IMR-90 (cell line): Measurements from ENCODE around the gene LRRC70. TPM values are rescaled to one million over a fixed set of nuclear protein-coding genes. Genes with fewer than 3 reads are reported as not detected.

Source experiments
- ATAC-seq: fragments of 200-7000 bp; cut with Tn5 transposase; 2 replicates; pipeline ENCODE4 v1.9.1; 2020; ENCODE audit warnings: low read depth, mild to moderate bottlenecking, moderate library complexity
- BruUV-seq: library from RNA; stranded (reverse); fragments of 400-500 nt; replicated peaks from 2 replicates; lab custom pipeline; 2021; lab: Mats Ljungman, UMichigan
- CTCF ChIA-PET: fragments of 300-600 bp; formaldehyde crosslinking; extraction: SDS; loops from one replicate; lab custom pipeline; 2021; ENCODE audit warnings: antibody characterized with exemption; lab: Yijun Ruan, JAX
- POLR2A ChIA-PET: fragments of 300-600 bp; sonication (Branson Sonifier 250); formaldehyde crosslinking; loops from one replicate; lab custom pipeline; 2022; ENCODE audit warnings: antibody characterized with exemption; ENCODE audit not compliant: unreplicated experiment; lab: Charles Lee
- DNase-seq: peaks from one replicate; pipeline ENCODE4 v3.0.0; 2013
- H2AFZ ChIP-seq: replicated peaks from 2 replicates; pipeline ENCODE3; 2013; ENCODE audit warnings: low read length, mild to moderate bottlenecking; ENCODE audit not compliant: poor library complexity
- H2AK5ac ChIP-seq: 2 replicates; pipeline ENCODE4 v1.6.1; 2013; ENCODE audit warnings: low read depth, low read length, inconsistent platforms
- H2AK9ac ChIP-seq: replicated peaks from 2 replicates; pipeline ENCODE3; 2013; ENCODE audit warnings: mild to moderate bottlenecking, low read depth, low read length, moderate library complexity; ENCODE audit not compliant: poor library complexity
- H2BK120ac ChIP-seq: 2 replicates; pipeline ENCODE4 v1.6.1; 2013; ENCODE audit warnings: low read depth, low read length, inconsistent platforms
- H2BK15ac ChIP-seq: 3 replicates; pipeline ENCODE4 v1.6.1; 2013; ENCODE audit warnings: low read depth, low read length, inconsistent platforms
- H2BK20ac ChIP-seq: 2 replicates; pipeline ENCODE4 v1.6.1; 2013; ENCODE audit warnings: low read depth, mild to moderate bottlenecking, inconsistent platforms, low read length, moderate library complexity
- H2BK5ac ChIP-seq: 2 replicates; pipeline ENCODE4 v1.6.1; 2013; ENCODE audit warnings: mild to moderate bottlenecking, low read depth, low read length, inconsistent platforms; ENCODE audit not compliant: poor library complexity, severe bottlenecking
- H3K14ac ChIP-seq: replicated peaks from 2 replicates; pipeline ENCODE4 v1.6.1; 2013; ENCODE audit warnings: low read depth, low read length, inconsistent platforms
- H3K18ac ChIP-seq: 2 replicates; pipeline ENCODE4 v1.6.1; 2013; ENCODE audit warnings: low read depth, low read length, control low read depth
- H3K23ac ChIP-seq: 2 replicates; pipeline ENCODE4 v1.6.1; 2013; ENCODE audit warnings: low read depth, low read length, inconsistent platforms
- H3K27ac ChIP-seq: 2 replicates; pipeline ENCODE4 v1.5.1; 2013; ENCODE audit warnings: mild to moderate bottlenecking, control low read depth, low read length; ENCODE audit not compliant: insufficient read depth
- H3K27me3 ChIP-seq: 2 replicates; pipeline ENCODE4 v1.6.1; 2013; ENCODE audit warnings: low read length; ENCODE audit not compliant: control insufficient read depth, insufficient read depth
- H3K36me3 ChIP-seq: 2 replicates; pipeline ENCODE4 v1.6.1; 2013; ENCODE audit warnings: low read length, mixed read lengths; ENCODE audit not compliant: control insufficient read depth, insufficient read depth
- H3K4ac ChIP-seq: 2 replicates; pipeline ENCODE4 v1.6.1; 2013; ENCODE audit warnings: low read depth, low read length, inconsistent platforms
- H3K4me1 ChIP-seq: 2 replicates; pipeline ENCODE4 v1.6.1; 2013; ENCODE audit warnings: low read length, mixed read lengths; ENCODE audit not compliant: control insufficient read depth, insufficient read depth
- H3K4me2 ChIP-seq: 2 replicates; pipeline ENCODE4 v1.6.1; 2013; ENCODE audit warnings: low read depth, mild to moderate bottlenecking, control low read depth, low read length, moderate library complexity
- H3K4me3 ChIP-seq: 2 replicates; pipeline ENCODE4 v1.5.1; 2013; ENCODE audit warnings: low read depth, mild to moderate bottlenecking, control low read depth, low read length, moderate library complexity; ENCODE audit not compliant: insufficient read depth
- H3K56ac ChIP-seq: 2 replicates; pipeline ENCODE4 v1.6.1; 2013; ENCODE audit warnings: low read length, inconsistent platforms; ENCODE audit not compliant: insufficient read depth; ENCODE audit errors: extremely low read depth
- H3K79me1 ChIP-seq, 2 experiments: 2 replicates each; pipeline ENCODE4 v1.6.1; 2013; ENCODE audit warnings: low read length in 2 of 2, inconsistent platforms in 1 of 2, low read depth in 1 of 2
- H3K9ac ChIP-seq: 2 replicates; pipeline ENCODE4 v1.6.1; 2013; ENCODE audit warnings: low read depth, low read length, control low read depth
- H3K9me1 ChIP-seq: 2 replicates; pipeline ENCODE4 v1.6.1; 2013; ENCODE audit warnings: low read length, inconsistent platforms; ENCODE audit not compliant: insufficient read depth
- H3K9me3 ChIP-seq: 2 replicates; pipeline ENCODE4 v1.6.1; 2013; ENCODE audit warnings: low read length; ENCODE audit not compliant: control insufficient read depth, insufficient read depth
- H4K20me1 ChIP-seq: 2 replicates; pipeline ENCODE4 v1.6.1; 2013; ENCODE audit warnings: low read length, inconsistent platforms; ENCODE audit not compliant: insufficient read depth
- H4K5ac ChIP-seq: 2 replicates; pipeline ENCODE4 v1.6.1; 2013; ENCODE audit warnings: mild to moderate bottlenecking, low read depth, low read length, control low read depth
- H4K8ac ChIP-seq, 2 experiments: 2 replicates each; pipeline ENCODE4 v1.6.1; 2013; ENCODE audit warnings: low read depth in 2 of 2, low read length in 2 of 2, control low read depth in 1 of 2, inconsistent platforms in 1 of 2
- H4K91ac ChIP-seq: 2 replicates; pipeline ENCODE4 v1.6.1; 2013; ENCODE audit warnings: low read depth, low read length, inconsistent platforms; ENCODE audit not compliant: insufficient read depth
- CEBPB ChIP-seq: IDR thresholded peaks from 2 replicates; pipeline ENCODE4 v1.6.1; 2012; ENCODE audit warnings: low read depth, low read length, improper control_type of control experiment
- NFE2L2 ChIP-seq: fragments of 150-350 bp; IDR thresholded peaks from 2 replicates; pipeline ENCODE4 v1.6.1; 2016; ENCODE audit warnings: low read depth, mild to moderate bottlenecking, low read length
- dilution Hi-C: fragments of 300-500 bp; cut with HindIII; formaldehyde crosslinking; loops from one replicate; pipeline ENCODE4 v1.14.3; 2018; ENCODE audit warnings: low sequenced_read_pairs; ENCODE audit not compliant: unreplicated experiment
- in situ Hi-C: fragments of 300-500 bp; cut with MboI; formaldehyde crosslinking; loops from 3 replicates; pipeline ENCODE4 v1.14.3; 2019; ENCODE audit warnings: low sequenced_read_pairs, inconsistent platforms, mixed read lengths
- intact Hi-C: fragments of 100-400 bp; cut with micrococcal nuclease; formaldehyde crosslinking; loops from 2 replicates; pipeline ENCODE4 v1.10.0; 2022
- polyA plus RNA-seq, 3 experiments: library from polyadenylated mRNA; depleted of rRNA; stranded (reverse); fragments of >200 nt; gene quantifications; 2 replicates each; pipeline ENCODE4 v1.2.3, GENCODE V29; 2012; ENCODE audit warnings: low replicate concordance in 1 of 3
- total RNA-seq: library from RNA; depleted of rRNA; stranded (reverse); fragments of >200 nt; gene quantifications from 2 replicates; pipeline ENCODE4 v1.2.3, GENCODE V29; 2012

LRRC70 gene
- total and polyA plus RNA-seq, 2 of the 4 experiments (the other 2 are of a cell fraction): 0.19 to 0.36 TPM

GRCh38 chr5:62555930-62556329, 22.7 kb upstream of the LRRC70 start:
- no peak overlapping the region for H3K23ac ChIP-seq
- H3K56ac ChIP-seq: no peak overlapping the region
- H3K18ac ChIP-seq: no peak overlapping the region
- H3K4me1 ChIP-seq: no peaks in the 10 kb centered on the region
- no peak overlapping the region for H3K4me2 ChIP-seq
- peaks cover 0 to 3% of the 10 kb centered on the region in 2 experiments; a peak in 2 of 4 replicates for H3K79me1 ChIP-seq
- no peak overlapping the region for H4K8ac ChIP-seq
- POLR2A ChIA-PET: no interaction called here
- H3K4me3 ChIP-seq: no peak overlapping the region
- in situ Hi-C loops (no loop called here), intact Hi-C loops (no loop called here), dilution Hi-C loops (no loop called here)
- DNase-seq (no peak), ATAC-seq (no peak)
- H2BK20ac ChIP-seq: no peak overlapping the region
- no peak overlapping the region for H3K4ac ChIP-seq
- no peak overlapping the region for H2AK5ac ChIP-seq
- CTCF ChIA-PET: no interaction called here
- H3K36me3 ChIP-seq: peaks cover 1% of the 10 kb centered on the region; the same call in 1 of the 2 replicates
- H3K9ac ChIP-seq: no peak overlapping the region
- H2AK9ac ChIP-seq: no peak overlapping the region
- no peaks in the 10 kb centered on the region for H3K27me3 ChIP-seq
- H3K9me1 ChIP-seq: no peaks in the 10 kb centered on the region
- H3K9me3 ChIP-seq: no peaks in the 10 kb centered on the region
- H3K27ac ChIP-seq: no peak overlapping the region
- no peak overlapping the region for H3K14ac ChIP-seq
- TF ChIP-seq CEBPB (peak; percentile 55), NFE2L2 (no peak)
- no peak overlapping the region for H4K5ac ChIP-seq
- H2BK15ac ChIP-seq: no peak overlapping the region
- no peak overlapping the region for H2BK120ac ChIP-seq
- H2AFZ ChIP-seq: no peak overlapping the region
- no peaks in the 10 kb centered on the region for H4K20me1 ChIP-seq
- H2BK5ac ChIP-seq: no peak overlapping the region
- no peak overlapping the region for H4K91ac ChIP-seq
- BruUV-seq: no TSS peak
